ENCODE measurements around the gene PDILT.

- TF ChIP-seq CTCF (IDR thresholded peaks at IDR 0.05) (no peak), POLR2A (IDR thresholded peaks at IDR 0.05) (no peak)
Measured at GRCh38 chr16:20336955-20337354, 67.6 kb downstream of the PDILT start.

Data from body of pancreas (tissue), 4 donors.